Adrenal gland (tissue), 5 donors: ENCODE data around the gene VIPR2.
"Not testable (repeated sequence)": the region's sequence is repeated elsewhere in the genome, so short reads cannot be mapped to it uniquely, and the experiment has no call there.

Experiments
- CTCF ChIP-seq, 6 experiments: fragments of 450-650 bp in 4 of 6; fragments of 200-600 bp in 2 of 6; sonication (generic) in 1 of 6; IDR thresholded peaks; 1 replicate in 5 of 6; 2 replicates in 1 of 6; pipeline versions ENCODE4 v1.5.1 to v1.8.0; 2016 to 2021; ENCODE audit warnings: antibody characterized with exemption in 6 of 6, mild to moderate bottlenecking in 2 of 6, moderate library complexity in 1 of 6
- POLR2A ChIP-seq, 2 donors: fragments of 450-650 bp; IDR thresholded peaks; one replicate each; pipeline ENCODE4 v1.6.1; 2017; ENCODE audit warnings: antibody characterized with exemption in 2 of 2, mild to moderate bottlenecking in 2 of 2, moderate library complexity in 1 of 2
- donor health status: DM: no; HTN: no; CAD: no.

DNA sequence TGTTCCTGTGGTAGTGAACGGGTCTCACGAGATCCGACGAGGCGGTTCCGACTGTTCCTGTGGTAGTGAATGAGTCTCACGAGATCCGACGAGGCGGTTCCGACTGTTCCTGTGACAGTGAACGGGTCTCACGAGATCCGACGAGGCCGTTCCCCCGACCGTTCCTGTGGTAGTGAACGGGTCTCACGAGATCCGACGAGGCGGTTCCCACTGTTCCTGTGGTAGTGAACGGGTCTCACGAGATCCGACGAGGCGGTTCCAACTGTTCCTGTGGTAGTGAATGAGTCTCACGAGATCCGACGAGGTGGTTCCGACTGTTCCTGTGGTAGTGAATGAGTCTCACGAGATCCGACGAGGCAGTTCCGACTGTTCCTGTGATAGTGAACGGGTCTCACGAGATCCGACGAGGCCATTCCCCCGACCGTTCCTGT, 43.0 kb downstream of the VIPR2 start:
- TF ChIP-seq CTCF, POLR2A (IDR thresholded peaks at IDR 0.05): not testable (repeated sequence)
